Body of pancreas (tissue), 4 donors: ENCODE data around the gene SUGP2. TPM values are rescaled to one million over a fixed set of nuclear protein-coding genes. Genes with fewer than 3 reads are reported as not detected.

ENCODE experiments used
- ATAC-seq: fragments of 150-250 bp; one replicate; pipeline ENCODE4 v1.9.1; 2016
- DNase-seq, 4 donors: peaks; one replicate each; pipeline ENCODE4 v3.0.0-alpha.2; 2019
- H3K27ac ChIP-seq, 4 donors: fragments of 200-600 bp; sonication (generic); 1 replicate in 3 of 4; 2 replicates in 1 of 4; pipeline versions ENCODE4 v1.5.1 to v1.6.1; 2016 to 2019; ENCODE audit warnings: mild to moderate bottlenecking in 1 of 4, mixed read lengths in 1 of 4, moderate library complexity in 1 of 4
- H3K27me3 ChIP-seq, 2 donors: fragments of 200-600 bp; sonication (generic); one replicate each; pipeline ENCODE4 v1.6.0; 2016; ENCODE audit warnings: mild to moderate bottlenecking in 1 of 2
- H3K36me3 ChIP-seq, 2 donors: fragments of 200-600 bp; sonication (generic); replicated peaks in 1 of 2; 2 replicates each; pipeline ENCODE4 v1.5.1; 2016; ENCODE audit warnings: low read depth in 2 of 2; ENCODE audit not compliant: insufficient read depth in 1 of 2
- H3K4me1 ChIP-seq: fragments of 200-600 bp; sonication (generic); one replicate; pipeline ENCODE4 v1.6.0; 2016
- H3K4me3 ChIP-seq, 2 donors: fragments of 200-600 bp; sonication (generic); 1 replicate in 1 of 2; 2 replicates in 1 of 2; pipeline ENCODE4 v1.5.1; 2016 to 2019
- H3K9me3 ChIP-seq, 3 donors: fragments of 200-600 bp; sonication (generic); 1 replicate in 2 of 3; 2 replicates in 1 of 3; pipeline ENCODE4 v1.5.1; 2016
- POLR2A ChIP-seq, 3 donors: fragments of 450-650 bp; IDR thresholded peaks; one replicate each; pipeline ENCODE4 v1.6.1; 2016; ENCODE audit warnings: antibody characterized with exemption in 3 of 3, mild to moderate bottlenecking in 2 of 3
- WGBS, 2 donors: methylation state at CpG; one replicate each; pipeline ENCODE4 v1.1.5; 2017; 5-methylcytosine and 5-hydroxymethylcytosine counted together
- intact Hi-C: fragments of 100-400 bp; cut with DNase I; formaldehyde crosslinking; loops from one replicate; pipeline ENCODE4 v1.15.1; 2023
- total RNA-seq, 2 donors: library from RNA; depleted of rRNA; stranded (reverse); fragments of >200 nt; gene quantifications; one replicate each; pipeline ENCODE4 v1.1.0, GENCODE V29; 2016
- TF ChIP-seq, protein P1 (sequence below), 7 experiments: fragments of 450-650 bp in 4 of 7; fragments of 200-600 bp in 3 of 7; sonication (generic) in 3 of 7; IDR thresholded peaks; one replicate each; pipeline ENCODE4 v1.5.1; 2016 to 2019; ENCODE audit warnings: antibody characterized with exemption in 7 of 7

Gene SUGP2
- total RNA-seq, 2 donors from 2014 or later = 22.1 to 115 TPM

DNA sequence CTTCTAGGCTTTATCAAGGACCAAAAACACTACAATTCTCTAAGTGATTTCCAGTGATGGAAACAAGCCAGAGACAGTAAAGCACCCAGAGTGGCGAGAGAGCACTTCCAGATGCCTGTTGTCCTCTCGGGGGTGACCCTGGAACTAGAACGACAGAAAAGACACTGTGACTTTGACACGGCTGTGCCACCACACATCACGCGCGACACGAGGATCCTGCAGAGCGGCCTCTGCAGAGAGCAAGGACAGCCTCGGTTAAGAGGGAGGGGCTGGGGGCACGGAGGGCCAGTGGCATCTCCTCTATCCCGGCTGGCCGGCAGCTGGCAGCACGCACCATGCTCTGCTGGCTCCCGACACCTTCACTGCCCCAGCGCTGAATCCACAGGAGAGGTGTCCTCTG is 42.3 kb downstream of the SUGP2 start:
- WGBS, 2 donors = 76 to 84% methylated on average over 9 to 16 of the region's 16 CpGs
- H3K4me1 ChIP-seq = no peaks in the 10 kb centered on the region
- no peak overlapping the region for H3K27ac ChIP-seq
- ATAC-seq (no peak), DNase-seq (no peak)
- no peaks in the 10 kb centered on the region for H3K9me3 ChIP-seq
- H3K27me3 ChIP-seq = no peaks in the 10 kb centered on the region
- intact Hi-C loops = no loop called here
- H3K36me3 ChIP-seq = peaks cover 0 to 7% of the 10 kb centered on the region in 2 donors
- TF ChIP-seq POLR2A (IDR thresholded peaks at IDR 0.05) = no peak
- TF ChIP-seq, protein P1, sequence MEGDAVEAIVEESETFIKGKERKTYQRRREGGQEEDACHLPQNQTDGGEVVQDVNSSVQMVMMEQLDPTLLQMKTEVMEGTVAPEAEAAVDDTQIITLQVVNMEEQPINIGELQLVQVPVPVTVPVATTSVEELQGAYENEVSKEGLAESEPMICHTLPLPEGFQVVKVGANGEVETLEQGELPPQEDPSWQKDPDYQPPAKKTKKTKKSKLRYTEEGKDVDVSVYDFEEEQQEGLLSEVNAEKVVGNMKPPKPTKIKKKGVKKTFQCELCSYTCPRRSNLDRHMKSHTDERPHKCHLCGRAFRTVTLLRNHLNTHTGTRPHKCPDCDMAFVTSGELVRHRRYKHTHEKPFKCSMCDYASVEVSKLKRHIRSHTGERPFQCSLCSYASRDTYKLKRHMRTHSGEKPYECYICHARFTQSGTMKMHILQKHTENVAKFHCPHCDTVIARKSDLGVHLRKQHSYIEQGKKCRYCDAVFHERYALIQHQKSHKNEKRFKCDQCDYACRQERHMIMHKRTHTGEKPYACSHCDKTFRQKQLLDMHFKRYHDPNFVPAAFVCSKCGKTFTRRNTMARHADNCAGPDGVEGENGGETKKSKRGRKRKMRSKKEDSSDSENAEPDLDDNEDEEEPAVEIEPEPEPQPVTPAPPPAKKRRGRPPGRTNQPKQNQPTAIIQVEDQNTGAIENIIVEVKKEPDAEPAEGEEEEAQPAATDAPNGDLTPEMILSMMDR (IDR thresholded peaks at IDR 0.05) = no peak
- no peak overlapping the region for H3K4me3 ChIP-seq

DNA sequence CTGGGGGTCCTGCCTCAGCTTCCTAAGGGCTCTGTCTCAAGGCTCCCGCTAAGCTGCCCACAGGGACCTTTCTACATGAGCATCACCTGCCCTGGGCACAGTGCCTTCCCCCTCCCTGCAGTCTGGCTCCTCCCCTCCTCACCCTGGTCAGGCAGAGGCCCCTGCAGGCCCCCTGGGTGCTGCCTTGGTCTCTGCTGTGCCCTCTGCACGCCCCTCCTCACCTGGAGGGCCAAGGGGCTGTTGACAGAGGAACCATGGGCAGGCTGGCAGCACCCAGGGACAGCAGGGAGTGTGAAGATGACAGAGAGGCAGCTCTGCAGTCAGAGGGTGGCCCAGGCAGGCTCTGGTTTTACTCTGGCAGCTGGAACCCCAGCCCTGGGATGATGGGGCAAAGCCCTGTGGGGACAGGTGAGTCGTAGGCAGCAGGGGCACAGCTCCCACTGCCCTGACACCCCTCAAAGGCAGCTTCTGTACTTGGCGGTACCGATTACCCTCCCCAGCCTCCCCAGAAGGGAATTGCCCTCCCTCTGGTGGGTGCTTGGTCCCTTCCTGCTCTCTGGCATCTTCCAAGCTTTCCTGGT is 43.1 kb downstream of the SUGP2 start:
- 65 to 82% methylated on average over 2 to 5 of the region's 5 CpGs for WGBS, 2 donors
- Histone ChIP-seq H3K4me3 (no peak overlapping the region), H3K27ac (no peak overlapping the region), H3K9me3 (no peaks in the 10 kb centered on the region), H3K27me3 (no peaks in the 10 kb centered on the region), H3K36me3 (peaks cover 0 to 7% of the 10 kb centered on the region in 2 donors), H3K4me1 (no peaks in the 10 kb centered on the region)
- intact Hi-C loops = no loop called here
- TF ChIP-seq, protein P1 (IDR thresholded peaks at IDR 0.05) = no peak
- no peak for TF ChIP-seq POLR2A (IDR thresholded peaks at IDR 0.05)
- ATAC-seq = no peak
- no peak for DNase-seq

DNA sequence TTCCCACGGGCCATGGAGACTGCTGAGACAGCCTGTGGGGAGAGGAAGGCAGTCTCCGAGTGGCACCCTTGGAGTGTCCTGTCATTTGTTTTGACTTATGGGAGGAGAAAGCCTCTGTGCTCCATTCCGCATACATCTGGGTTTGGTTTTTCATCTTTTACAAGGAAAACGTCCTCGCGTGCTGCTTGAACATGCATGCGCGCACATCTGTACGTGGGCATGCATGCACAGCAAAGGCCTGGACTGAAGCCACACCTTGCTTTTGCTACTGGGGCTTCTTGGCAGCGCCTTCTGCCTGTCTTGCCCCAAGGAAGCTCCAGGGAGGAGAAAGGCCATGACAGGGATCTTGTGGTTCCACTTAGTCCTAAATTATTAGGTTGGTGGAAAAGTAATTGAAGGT is 44.0 kb downstream of the SUGP2 start:
- DNase-seq (no peak), ATAC-seq (no peak)
- Histone ChIP-seq H3K27me3 (no peaks in the 10 kb centered on the region), H3K4me1 (no peaks in the 10 kb centered on the region), H3K36me3 (peaks cover 0 to 5% of the 10 kb centered on the region in 2 donors), H3K4me3 (no peak overlapping the region), H3K27ac (no peak overlapping the region), H3K9me3 (no peaks in the 10 kb centered on the region)
- WGBS, 2 donors = 60 to 66% methylated on average over 9 to 10 of the region's 10 CpGs
- intact Hi-C loops = no loop called here
- TF ChIP-seq, protein P1 (IDR thresholded peaks at IDR 0.05) = no peak
- TF ChIP-seq POLR2A (IDR thresholded peaks at IDR 0.05) = no peak

DNA sequence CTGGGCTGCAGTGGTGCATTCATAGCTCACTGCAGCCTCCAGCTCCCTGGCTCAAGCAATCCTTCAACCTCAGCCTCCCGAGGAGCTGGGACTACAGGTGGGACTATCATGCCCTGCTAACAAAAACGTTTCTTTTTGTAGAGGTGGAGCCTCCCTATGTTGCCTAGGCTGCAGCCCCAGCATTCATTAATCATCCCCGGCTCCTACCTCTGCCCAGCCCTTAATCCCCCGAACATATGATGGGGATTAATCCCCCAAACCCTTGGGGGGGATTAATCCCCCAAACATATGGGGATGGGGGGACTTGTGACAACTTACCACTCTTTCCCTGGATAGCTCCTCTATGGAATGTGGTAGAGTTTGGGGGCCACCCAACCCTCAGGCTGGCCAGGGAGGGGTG is 45.9 kb downstream of the SUGP2 start:
- ATAC-seq = no peak

More for the DNA sequence above, 45.9 kb downstream of the SUGP2 start:
- Histone ChIP-seq H3K4me1 (no peaks in the 10 kb centered on the region), H3K27me3 (no peaks in the 10 kb centered on the region), H3K4me3 (no peak overlapping the region), H3K27ac (no peak overlapping the region), H3K36me3 (no peaks in the 10 kb centered on the region), H3K9me3 (no peaks in the 10 kb centered on the region)
- WGBS, 2 donors = 40 to 60% methylated on average over 2 to 4 of the region's 4 CpGs
- TF ChIP-seq, protein P1 (IDR thresholded peaks at IDR 0.05) = no peak
- no peak for TF ChIP-seq POLR2A (IDR thresholded peaks at IDR 0.05)
- intact Hi-C loops = no loop called here
- no peak for DNase-seq
